Muscle layer of duodenum (tissue), 2 donors: ENCODE results near the gene MARCHF11.

ENCODE experiments used
- H3K27ac ChIP-seq: one replicate; pipeline ENCODE4 v1.7.0; 2013; ENCODE audit warnings: mild to moderate bottlenecking, low read length
- H3K27me3 ChIP-seq: one replicate; pipeline ENCODE4 v1.7.0; 2013; ENCODE audit warnings: low read depth, mild to moderate bottlenecking, control low read depth, low read length
- H3K36me3 ChIP-seq, 2 donors: one replicate each; pipeline ENCODE4 v1.7.0; 2013; ENCODE audit warnings: low read length in 2 of 2, control low read depth in 1 of 2, mild to moderate bottlenecking in 1 of 2; ENCODE audit not compliant: insufficient read depth in 2 of 2, control insufficient read depth in 1 of 2
- H3K4me1 ChIP-seq, 2 donors: one replicate each; pipeline ENCODE4 v1.7.0; 2013; ENCODE audit warnings: low read length in 2 of 2, mild to moderate bottlenecking in 2 of 2, control low read depth in 1 of 2, moderate library complexity in 1 of 2; ENCODE audit not compliant: insufficient read depth in 2 of 2, control insufficient read depth in 1 of 2
- H3K4me3 ChIP-seq, 2 donors: one replicate each; pipeline ENCODE4 v1.7.0; 2013; ENCODE audit warnings: low read length in 2 of 2, low read depth in 1 of 2, mild to moderate bottlenecking in 1 of 2
- H3K9me3 ChIP-seq, 2 donors: one replicate each; pipeline ENCODE4 v1.7.0; 2013; ENCODE audit warnings: low read length in 2 of 2, control low read depth in 1 of 2, mild to moderate bottlenecking in 1 of 2; ENCODE audit not compliant: control insufficient read depth in 1 of 2
- donor health status: healthy.

The MARCHF11 gene

GRCh38 chr5:16128944-16129343 lies 50.6 kb downstream of the MARCHF11 start:
- Histone ChIP-seq H3K27ac (no peak overlapping the region), H3K4me3 (no peak overlapping the region), H3K27me3 (no peaks in the 10 kb centered on the region), H3K9me3 (peaks cover 0 to 3% of the 10 kb centered on the region in 2 donors), H3K36me3 (no peaks in the 10 kb centered on the region), H3K4me1 (no peaks in the 10 kb centered on the region)

- no peaks in the 10 kb centered on the region for H3K36me3 ChIP-seq
- H3K27ac ChIP-seq = no peak overlapping the region
- no peaks in the 10 kb centered on the region for H3K9me3 ChIP-seq
- no peaks in the 10 kb centered on the region for H3K4me1 ChIP-seq
- H3K4me3 ChIP-seq = no peak overlapping the region
- H3K27me3 ChIP-seq = no peaks in the 10 kb centered on the region
These were observed 51.6 kb downstream of the MARCHF11 start for GRCh38 chr5:16127865-16128544.

- no peaks in the 10 kb centered on the region for H3K27me3 ChIP-seq
- no peaks in the 10 kb centered on the region for H3K36me3 ChIP-seq
- no peak overlapping the region for H3K27ac ChIP-seq
- no peak overlapping the region for H3K4me3 ChIP-seq
- H3K9me3 ChIP-seq = peaks cover 0 to 5% of the 10 kb centered on the region in 2 donors
- no peaks in the 10 kb centered on the region for H3K4me1 ChIP-seq
These were observed 59.0 kb downstream of the MARCHF11 start for GRCh38 chr5:16120579-16120978.

GRCh38 chr5:16119790-16120189 lies 59.8 kb downstream of the MARCHF11 start:
- no peaks in the 10 kb centered on the region for H3K36me3 ChIP-seq
- no peak overlapping the region for H3K27ac ChIP-seq

GRCh38 chr5:16115140-16115539 lies 64.5 kb downstream of the MARCHF11 start:
- H3K27ac ChIP-seq = no peak overlapping the region
- H3K4me1 ChIP-seq = no peaks in the 10 kb centered on the region
- no peaks in the 10 kb centered on the region for H3K27me3 ChIP-seq
- H3K9me3 ChIP-seq = peaks cover 0 to 5% of the 10 kb centered on the region in 2 donors
- H3K36me3 ChIP-seq = no peaks in the 10 kb centered on the region
- H3K4me3 ChIP-seq = no peak overlapping the region

More at GRCh38 chr5:16119790-16120189, 59.8 kb downstream of the MARCHF11 start:
- no peaks in the 10 kb centered on the region for H3K27me3 ChIP-seq
- H3K4me3 ChIP-seq = no peak overlapping the region
- H3K9me3 ChIP-seq = peaks cover 5% of the 10 kb centered on the region in 2 donors
- H3K4me1 ChIP-seq = no peaks in the 10 kb centered on the region

- Histone ChIP-seq H3K9me3 (peaks cover 0 to 13% of the 10 kb centered on the region in 2 donors), H3K27ac (no peak overlapping the region), H3K36me3 (no peaks in the 10 kb centered on the region), H3K4me3 (no peak overlapping the region), H3K27me3 (no peaks in the 10 kb centered on the region), H3K4me1 (no peaks in the 10 kb centered on the region)
These were observed 71.2 kb downstream of the MARCHF11 start for GRCh38 chr5:16108418-16108817.

GRCh38 chr5:16104961-16105360 lies 74.6 kb downstream of the MARCHF11 start:
- Histone ChIP-seq H3K36me3 (no peaks in the 10 kb centered on the region), H3K4me3 (no peak overlapping the region), H3K4me1 (no peaks in the 10 kb centered on the region), H3K27ac (no peak overlapping the region), H3K9me3 (peaks cover 0 to 28% of the 10 kb centered on the region in 2 donors), H3K27me3 (no peaks in the 10 kb centered on the region)

GRCh38 chr5:16095612-16096011 lies 84.0 kb downstream of the MARCHF11 start:
- Histone ChIP-seq H3K4me1 (no peaks in the 10 kb centered on the region), H3K27me3 (no peaks in the 10 kb centered on the region), H3K9me3 (no peaks in the 10 kb centered on the region), H3K4me3 (no peak overlapping the region), H3K36me3 (no peaks in the 10 kb centered on the region), H3K27ac (no peak overlapping the region)

- Histone ChIP-seq H3K4me1 (no peaks in the 10 kb centered on the region), H3K4me3 (no peak overlapping the region), H3K27ac (no peak overlapping the region), H3K36me3 (no peaks in the 10 kb centered on the region), H3K27me3 (no peaks in the 10 kb centered on the region), H3K9me3 (no peaks in the 10 kb centered on the region)
These were observed 89.3 kb downstream of the MARCHF11 start for GRCh38 chr5:16090270-16090669.

- H3K27me3 ChIP-seq = no peaks in the 10 kb centered on the region
- H3K4me3 ChIP-seq = no peak overlapping the region
- no peaks in the 10 kb centered on the region for H3K9me3 ChIP-seq
- H3K36me3 ChIP-seq = no peaks in the 10 kb centered on the region
- no peak overlapping the region for H3K27ac ChIP-seq
- no peaks in the 10 kb centered on the region for H3K4me1 ChIP-seq
These were observed 96.6 kb downstream of the MARCHF11 start for GRCh38 chr5:16082982-16083381.

- H3K36me3 ChIP-seq = no peaks in the 10 kb centered on the region
- H3K9me3 ChIP-seq = no peaks in the 10 kb centered on the region
- no peaks in the 10 kb centered on the region for H3K4me1 ChIP-seq
- H3K27me3 ChIP-seq = no peaks in the 10 kb centered on the region
- no peak overlapping the region for H3K27ac ChIP-seq
- H3K4me3 ChIP-seq = no peak overlapping the region
These were observed 97.5 kb downstream of the MARCHF11 start for GRCh38 chr5:16082053-16082452.

GRCh38 chr5:16081376-16081955 lies 98.1 kb downstream of the MARCHF11 start:
- no peaks in the 10 kb centered on the region for H3K36me3 ChIP-seq
- H3K9me3 ChIP-seq = no peaks in the 10 kb centered on the region
- no peak overlapping the region for H3K27ac ChIP-seq
- no peaks in the 10 kb centered on the region for H3K4me1 ChIP-seq
- H3K4me3 ChIP-seq = no peak overlapping the region
- H3K27me3 ChIP-seq = no peaks in the 10 kb centered on the region
